Fibroblast of villous mesenchyme (primary cell): ENCODE measurements around the gene IDS. TPM values are rescaled to one million over a fixed set of nuclear protein-coding genes. Genes with fewer than 3 reads are reported as not detected.

Experiments used
- DNase-seq: peaks from one replicate; pipeline ENCODE4 v3.0.0-alpha.2; 2010; ENCODE audit warnings: low read depth
- H3K4me3 ChIP-seq: 2 replicates; pipeline ENCODE4 v1.5.1; 2011; ENCODE audit warnings: low read depth, mild to moderate bottlenecking, low read length
- total RNA-seq: library from RNA; depleted of rRNA; stranded (reverse); fragments of >200 nt; gene quantifications from 2 replicates; pipeline ENCODE4 v1.2.3, GENCODE V29; 2012
- TF ChIP-seq, protein P1 (sequence below): IDR thresholded peaks from 2 replicates; pipeline ENCODE4 v1.5.1; 2012; ENCODE audit warnings: low read depth, mild to moderate bottlenecking, low read length; ENCODE audit not compliant: insufficient read depth

IDS gene
- total RNA-seq, 1 donor: 50.1 TPM

DNA sequence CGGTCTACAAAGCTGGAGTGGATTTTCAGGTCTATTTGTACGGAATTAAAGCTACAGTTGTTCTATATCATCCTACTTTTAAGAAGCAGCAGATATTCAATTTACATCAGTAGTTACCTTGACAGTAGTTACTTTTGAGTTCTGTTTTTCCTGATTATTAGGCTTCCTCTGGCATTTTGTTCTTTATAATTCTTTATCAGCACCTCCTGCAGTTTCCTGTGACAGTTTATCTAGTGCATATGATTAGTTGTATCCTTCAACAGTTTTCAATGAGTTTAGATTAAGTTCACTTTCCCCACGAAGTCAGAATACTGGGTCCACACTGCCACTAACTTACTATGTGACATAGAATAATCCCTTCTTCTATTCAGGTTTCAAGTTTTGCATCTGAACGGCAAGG, 71.7 kb downstream of the IDS start:
- DNase-seq: no peak
- no peak overlapping the region for H3K4me3 ChIP-seq

GRCh38 chrX:149433051-149433450, 72.1 kb downstream of the IDS start:
- H3K4me3 ChIP-seq: no peak overlapping the region
- no peak for DNase-seq
- TF ChIP-seq, protein P1, sequence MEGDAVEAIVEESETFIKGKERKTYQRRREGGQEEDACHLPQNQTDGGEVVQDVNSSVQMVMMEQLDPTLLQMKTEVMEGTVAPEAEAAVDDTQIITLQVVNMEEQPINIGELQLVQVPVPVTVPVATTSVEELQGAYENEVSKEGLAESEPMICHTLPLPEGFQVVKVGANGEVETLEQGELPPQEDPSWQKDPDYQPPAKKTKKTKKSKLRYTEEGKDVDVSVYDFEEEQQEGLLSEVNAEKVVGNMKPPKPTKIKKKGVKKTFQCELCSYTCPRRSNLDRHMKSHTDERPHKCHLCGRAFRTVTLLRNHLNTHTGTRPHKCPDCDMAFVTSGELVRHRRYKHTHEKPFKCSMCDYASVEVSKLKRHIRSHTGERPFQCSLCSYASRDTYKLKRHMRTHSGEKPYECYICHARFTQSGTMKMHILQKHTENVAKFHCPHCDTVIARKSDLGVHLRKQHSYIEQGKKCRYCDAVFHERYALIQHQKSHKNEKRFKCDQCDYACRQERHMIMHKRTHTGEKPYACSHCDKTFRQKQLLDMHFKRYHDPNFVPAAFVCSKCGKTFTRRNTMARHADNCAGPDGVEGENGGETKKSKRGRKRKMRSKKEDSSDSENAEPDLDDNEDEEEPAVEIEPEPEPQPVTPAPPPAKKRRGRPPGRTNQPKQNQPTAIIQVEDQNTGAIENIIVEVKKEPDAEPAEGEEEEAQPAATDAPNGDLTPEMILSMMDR: no peak

More for the DNA sequence above, 71.7 kb downstream of the IDS start:
- TF ChIP-seq, protein P1: no peak

Other genes starting within 250 kb of the IDS start
- 11.7 and 12.2 TPM in 2 replicates for gene EOLA1, start 35.7 kb upstream of the IDS start, total RNA-seq
- gene HSFX3, start 44.6 kb upstream of the IDS start, total RNA-seq: not detected in 2 replicates
- under 0.01 TPM in 1 of 2 replicates, not detected in the other for gene MAGEA9B, start 82.2 kb upstream of the IDS start, total RNA-seq
- 0.86 TPM in 1 of 2 replicates, not detected in the other for gene HSFX2, start 90.0 kb upstream of the IDS start, total RNA-seq
- 14.5 and 17.7 TPM in 2 replicates for gene TMEM185A, start 126.5 kb upstream of the IDS start, total RNA-seq
- not detected in 2 replicates for gene MAGEA11, start 206.8 kb upstream of the IDS start, total RNA-seq